ENCODE measurements around the gene TCTN1. TPM values are rescaled to one million over a fixed set of nuclear protein-coding genes. Genes with fewer than 3 reads are reported as not detected.

TCTN1 gene
- total and polyA plus RNA-seq, 2 of the 13 experiments (the other 11 are each of a cell fraction or from before 2014, with no cell fraction given): 13.6 to 16.0 TPM

DNA sequence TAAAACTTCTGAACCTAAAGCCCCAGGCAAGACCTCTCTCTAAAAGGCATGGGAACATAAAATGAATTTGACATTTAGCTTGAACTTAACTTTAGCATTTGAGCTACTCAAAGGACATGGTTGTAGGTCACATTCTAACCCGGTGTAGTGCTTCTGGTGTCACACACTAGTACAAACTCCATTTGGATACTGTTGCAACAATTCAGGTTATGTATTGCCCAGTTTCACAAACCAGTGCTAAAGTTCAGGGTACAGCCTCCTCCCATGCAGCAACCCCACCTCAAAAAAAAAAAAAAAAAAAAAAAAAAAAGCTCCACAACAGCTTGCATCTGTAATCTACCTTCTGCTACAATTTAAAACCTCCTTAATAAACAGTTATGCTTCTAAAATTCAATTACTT lies 38.6 kb upstream of the TCTN1 start (continued):
- TF ChIP-seq, protein P1, sequence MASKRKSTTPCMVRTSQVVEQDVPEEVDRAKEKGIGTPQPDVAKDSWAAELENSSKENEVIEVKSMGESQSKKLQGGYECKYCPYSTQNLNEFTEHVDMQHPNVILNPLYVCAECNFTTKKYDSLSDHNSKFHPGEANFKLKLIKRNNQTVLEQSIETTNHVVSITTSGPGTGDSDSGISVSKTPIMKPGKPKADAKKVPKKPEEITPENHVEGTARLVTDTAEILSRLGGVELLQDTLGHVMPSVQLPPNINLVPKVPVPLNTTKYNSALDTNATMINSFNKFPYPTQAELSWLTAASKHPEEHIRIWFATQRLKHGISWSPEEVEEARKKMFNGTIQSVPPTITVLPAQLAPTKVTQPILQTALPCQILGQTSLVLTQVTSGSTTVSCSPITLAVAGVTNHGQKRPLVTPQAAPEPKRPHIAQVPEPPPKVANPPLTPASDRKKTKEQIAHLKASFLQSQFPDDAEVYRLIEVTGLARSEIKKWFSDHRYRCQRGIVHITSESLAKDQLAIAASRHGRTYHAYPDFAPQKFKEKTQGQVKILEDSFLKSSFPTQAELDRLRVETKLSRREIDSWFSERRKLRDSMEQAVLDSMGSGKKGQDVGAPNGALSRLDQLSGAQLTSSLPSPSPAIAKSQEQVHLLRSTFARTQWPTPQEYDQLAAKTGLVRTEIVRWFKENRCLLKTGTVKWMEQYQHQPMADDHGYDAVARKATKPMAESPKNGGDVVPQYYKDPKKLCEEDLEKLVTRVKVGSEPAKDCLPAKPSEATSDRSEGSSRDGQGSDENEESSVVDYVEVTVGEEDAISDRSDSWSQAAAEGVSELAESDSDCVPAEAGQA (IDR thresholded peaks at IDR 0.05; ENCODE audit: low read depth): no peak
- TF ChIP-seq, protein P1 (CRISPR knock-in tag; IDR thresholded peaks at IDR 0.05; ENCODE audit: borderline replicate concordance): 0 out of 2 replicates have a peak, but pooled peaks have one; percentile 31
- no peak for TF ChIP-seq ZNF441 (CRISPR knock-in tag; IDR thresholded peaks at IDR 0.05; ENCODE audit: borderline replicate concordance)
- TF ChIP-seq, protein P2, sequence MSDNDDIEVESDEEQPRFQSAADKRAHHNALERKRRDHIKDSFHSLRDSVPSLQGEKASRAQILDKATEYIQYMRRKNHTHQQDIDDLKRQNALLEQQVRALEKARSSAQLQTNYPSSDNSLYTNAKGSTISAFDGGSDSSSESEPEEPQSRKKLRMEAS (IDR thresholded peaks at IDR 0.05): peak; percentile 61
- TF ChIP-seq, protein P3, sequence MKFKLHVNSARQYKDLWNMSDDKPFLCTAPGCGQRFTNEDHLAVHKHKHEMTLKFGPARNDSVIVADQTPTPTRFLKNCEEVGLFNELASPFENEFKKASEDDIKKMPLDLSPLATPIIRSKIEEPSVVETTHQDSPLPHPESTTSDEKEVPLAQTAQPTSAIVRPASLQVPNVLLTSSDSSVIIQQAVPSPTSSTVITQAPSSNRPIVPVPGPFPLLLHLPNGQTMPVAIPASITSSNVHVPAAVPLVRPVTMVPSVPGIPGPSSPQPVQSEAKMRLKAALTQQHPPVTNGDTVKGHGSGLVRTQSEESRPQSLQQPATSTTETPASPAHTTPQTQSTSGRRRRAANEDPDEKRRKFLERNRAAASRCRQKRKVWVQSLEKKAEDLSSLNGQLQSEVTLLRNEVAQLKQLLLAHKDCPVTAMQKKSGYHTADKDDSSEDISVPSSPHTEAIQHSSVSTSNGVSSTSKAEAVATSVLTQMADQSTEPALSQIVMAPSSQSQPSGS (CRISPR knock-in tag; IDR thresholded peaks at IDR 0.05): peak; percentile 79
- TF ChIP-seq ERF (CRISPR knock-in tag; IDR thresholded peaks at IDR 0.05): peak; percentile 75; the same call in 1 of the 2 replicates
- TF ChIP-seq ZFAT (CRISPR knock-in tag; conservative IDR thresholded peaks at IDR 0.05): no peak
- TF ChIP-seq CREB1 (IDR thresholded peaks at IDR 0.05): no peak
- peak; percentile 62 for TF ChIP-seq CREB1 (CRISPR knock-in tag; IDR thresholded peaks at IDR 0.05)
- TF ChIP-seq ZFYVE20 (CRISPR knock-in tag; IDR thresholded peaks at IDR 0.05; ENCODE audit: borderline replicate concordance, low read depth): no peak
- TF ChIP-seq KDM1A (CRISPR knock-in tag; IDR thresholded peaks at IDR 0.05): peak; percentile 69; the same call in 1 of the 2 replicates
- peak; percentile 70; the same call in 1 of the 2 replicates for TF ChIP-seq HMG20A (CRISPR knock-in tag; IDR thresholded peaks at IDR 0.05; ENCODE audit: borderline replicate concordance)
- peak; percentile 98 for TF ChIP-seq SKI (IDR thresholded peaks at IDR 0.05; ENCODE audit: partially characterized antibody)
- TF ChIP-seq, protein P4, sequence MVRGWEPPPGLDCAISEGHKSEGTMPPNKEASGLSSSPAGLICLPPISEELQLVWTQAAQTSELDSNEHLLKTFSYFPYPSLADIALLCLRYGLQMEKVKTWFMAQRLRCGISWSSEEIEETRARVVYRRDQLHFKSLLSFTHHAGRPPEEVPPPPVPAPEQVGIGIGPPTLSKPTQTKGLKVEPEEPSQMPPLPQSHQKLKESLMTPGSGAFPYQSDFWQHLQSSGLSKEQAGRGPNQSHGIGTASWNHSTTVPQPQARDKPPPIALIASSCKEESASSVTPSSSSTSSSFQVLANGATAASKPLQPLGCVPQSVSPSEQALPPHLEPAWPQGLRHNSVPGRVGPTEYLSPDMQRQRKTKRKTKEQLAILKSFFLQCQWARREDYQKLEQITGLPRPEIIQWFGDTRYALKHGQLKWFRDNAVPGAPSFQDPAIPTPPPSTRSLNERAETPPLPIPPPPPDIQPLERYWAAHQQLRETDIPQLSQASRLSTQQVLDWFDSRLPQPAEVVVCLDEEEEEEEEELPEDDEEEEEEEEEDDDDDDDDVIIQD (CRISPR knock-in tag; IDR thresholded peaks at IDR 0.05; ENCODE audit: low read depth): 0 out of 2 replicates have a peak, but pooled peaks have one; percentile 70
- peak; percentile 84 for TF ChIP-seq NR2F6 (IDR thresholded peaks at IDR 0.05)
- peak; percentile 96 for TF ChIP-seq NR2F6 (CRISPR knock-in tag; IDR thresholded peaks at IDR 0.05)
- TF ChIP-seq ATM (IDR thresholded peaks at IDR 0.05; ENCODE audit: borderline replicate concordance): no peak
- peak; percentile 76; the same call in 1 of the 2 replicates for TF ChIP-seq SPEN (CRISPR knock-in tag; IDR thresholded peaks at IDR 0.05; ENCODE audit: low read depth)
- TF ChIP-seq KAT7 (CRISPR knock-in tag; IDR thresholded peaks at IDR 0.05; ENCODE audit: borderline replicate concordance): 0 out of 2 replicates have a peak, but pooled peaks have one; percentile 33
- TF ChIP-seq SIN3B (IDR thresholded peaks at IDR 0.05; ENCODE audit: low read length): no peak
- no peak for TF ChIP-seq ZC3H13 (CRISPR knock-in tag; IDR thresholded peaks at IDR 0.05)
- TF ChIP-seq ATF1 (CRISPR knock-in tag; IDR thresholded peaks at IDR 0.05): peak; percentile 54; the same call in 1 of the 2 replicates
- TF ChIP-seq, protein P5, sequence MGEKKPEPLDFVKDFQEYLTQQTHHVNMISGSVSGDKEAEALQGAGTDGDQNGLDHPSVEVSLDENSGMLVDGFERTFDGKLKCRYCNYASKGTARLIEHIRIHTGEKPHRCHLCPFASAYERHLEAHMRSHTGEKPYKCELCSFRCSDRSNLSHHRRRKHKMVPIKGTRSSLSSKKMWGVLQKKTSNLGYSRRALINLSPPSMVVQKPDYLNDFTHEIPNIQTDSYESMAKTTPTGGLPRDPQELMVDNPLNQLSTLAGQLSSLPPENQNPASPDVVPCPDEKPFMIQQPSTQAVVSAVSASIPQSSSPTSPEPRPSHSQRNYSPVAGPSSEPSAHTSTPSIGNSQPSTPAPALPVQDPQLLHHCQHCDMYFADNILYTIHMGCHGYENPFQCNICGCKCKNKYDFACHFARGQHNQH (CRISPR knock-in tag; IDR thresholded peaks at IDR 0.05): peak; percentile 66; the same call in 1 of the 2 replicates
- no peak for TF ChIP-seq HHEX (CRISPR knock-in tag; IDR thresholded peaks at IDR 0.05)
